HEK293T (cell line): ENCODE results near the gene SLC9A9.

Experiments
- CTCF ChIA-PET: fragments of 350-600 bp; formaldehyde crosslinking; extraction: SDS; loops from one replicate; lab custom pipeline; 2021; ENCODE audit warnings: antibody characterized with exemption, inconsistent platforms; lab: Yijun Ruan, JAX
- POLR2A ChIA-PET: fragments of 350-600 bp; formaldehyde crosslinking; extraction: SDS; loops from one replicate; lab custom pipeline; 2020; ENCODE audit warnings: antibody characterized with exemption, inconsistent platforms; lab: Yijun Ruan, JAX
- DNase-seq: peaks from one replicate; pipeline ENCODE4 v3.0.0; 2012; ENCODE audit warnings: mixed read lengths; ENCODE audit errors: extremely low spot score
- ARNT ChIP-seq: fragments of 450-650 bp; IDR thresholded peaks from 2 replicates; pipeline ENCODE4 v1.6.1; 2017; ENCODE audit warnings: mild to moderate bottlenecking
- BHLHE40 ChIP-seq: fragments of 450-650 bp; IDR thresholded peaks from 2 replicates; pipeline ENCODE4 v1.6.1; 2016; ENCODE audit warnings: mild to moderate bottlenecking, moderate library complexity, borderline replicate concordance
- CTBP1 ChIP-seq: fragments of 450-650 bp; IDR thresholded peaks from 2 replicates; pipeline ENCODE4 v1.6.1; 2016; ENCODE audit warnings: borderline replicate concordance
- ELF4 ChIP-seq: fragments of 450-650 bp; IDR thresholded peaks from 2 replicates; pipeline ENCODE4 v1.6.1; 2017; ENCODE audit warnings: antibody characterized with exemption
- FOXA1 ChIP-seq: fragments of 450-650 bp; IDR thresholded peaks from 2 replicates; pipeline ENCODE4 v1.6.1; 2016; ENCODE audit warnings: mild to moderate bottlenecking
- FOXK2 ChIP-seq: fragments of 450-650 bp; IDR thresholded peaks from 2 replicates; pipeline ENCODE4 v1.6.1; 2016; ENCODE audit warnings: mild to moderate bottlenecking
- FOXM1 ChIP-seq: fragments of 450-650 bp; IDR thresholded peaks from 2 replicates; pipeline ENCODE4 v1.6.1; 2017; ENCODE audit warnings: mild to moderate bottlenecking, borderline replicate concordance
- HDGF ChIP-seq: fragments of 450-650 bp; IDR thresholded peaks from 2 replicates; pipeline ENCODE4 v1.6.1; 2017; ENCODE audit warnings: antibody characterized with exemption, borderline replicate concordance
- L3MBTL2 ChIP-seq: fragments of 450-650 bp; conservative IDR thresholded peaks from 2 replicates; pipeline ENCODE4 v1.6.1; 2016; ENCODE audit warnings: mild to moderate bottlenecking
- LEF1 ChIP-seq: fragments of 450-650 bp; IDR thresholded peaks from 2 replicates; pipeline ENCODE4 v1.6.1; 2017; ENCODE audit warnings: mild to moderate bottlenecking, borderline replicate concordance
- NFRKB ChIP-seq: fragments of 450-650 bp; IDR thresholded peaks from 2 replicates; pipeline ENCODE4 v1.6.1; 2016; ENCODE audit warnings: mild to moderate bottlenecking, moderate library complexity
- SP1 ChIP-seq: fragments of 450-650 bp; IDR thresholded peaks from 2 replicates; pipeline ENCODE4 v1.6.1; 2017
- SUZ12 ChIP-seq: fragments of 450-650 bp; IDR thresholded peaks from 2 replicates; pipeline ENCODE4 v1.6.1; 2016; ENCODE audit warnings: mild to moderate bottlenecking
- TARDBP ChIP-seq: fragments of 450-650 bp; IDR thresholded peaks from 2 replicates; pipeline ENCODE4 v1.6.1; 2016
- ZNF384 ChIP-seq: fragments of 450-650 bp; IDR thresholded peaks from 2 replicates; pipeline ENCODE4 v1.6.1; 2016
- TF ChIP-seq, protein P1 (sequence below): fragments of 450-650 bp; IDR thresholded peaks from 2 replicates; pipeline ENCODE4 v1.6.1; 2016

Gene SLC9A9

DNA sequence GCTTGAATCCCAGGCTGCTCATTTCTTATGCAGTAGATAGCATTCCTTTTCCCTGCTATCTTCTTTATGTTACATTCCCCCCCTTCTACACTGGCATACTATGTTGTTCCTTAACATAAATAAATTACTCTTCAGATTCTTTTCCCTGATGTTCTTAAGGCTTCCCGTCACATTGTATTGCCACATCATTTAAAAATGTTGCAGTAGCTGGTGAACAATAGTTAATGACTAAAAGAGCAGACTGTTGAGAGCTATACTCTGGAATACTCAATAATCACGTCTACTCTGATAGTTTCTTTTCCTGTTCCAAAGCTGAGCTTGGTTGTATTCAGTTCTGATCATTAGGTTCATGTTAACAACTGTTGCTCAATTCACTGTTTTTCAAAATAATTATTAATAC, 508.8 kb downstream of the SLC9A9 start:
- CTCF ChIA-PET: no interaction called here
- POLR2A ChIA-PET: no interaction called here
- DNase-seq: no peak
- TF ChIP-seq CTBP1: no peak
- no peak for TF ChIP-seq FOXM1
- no peak for TF ChIP-seq LEF1
- TF ChIP-seq ELF4: no peak
- no peak for TF ChIP-seq SP1
- TF ChIP-seq NFRKB: no peak
- TF ChIP-seq L3MBTL2: no peak
- no peak for TF ChIP-seq ZNF384
- TF ChIP-seq, protein P1, sequence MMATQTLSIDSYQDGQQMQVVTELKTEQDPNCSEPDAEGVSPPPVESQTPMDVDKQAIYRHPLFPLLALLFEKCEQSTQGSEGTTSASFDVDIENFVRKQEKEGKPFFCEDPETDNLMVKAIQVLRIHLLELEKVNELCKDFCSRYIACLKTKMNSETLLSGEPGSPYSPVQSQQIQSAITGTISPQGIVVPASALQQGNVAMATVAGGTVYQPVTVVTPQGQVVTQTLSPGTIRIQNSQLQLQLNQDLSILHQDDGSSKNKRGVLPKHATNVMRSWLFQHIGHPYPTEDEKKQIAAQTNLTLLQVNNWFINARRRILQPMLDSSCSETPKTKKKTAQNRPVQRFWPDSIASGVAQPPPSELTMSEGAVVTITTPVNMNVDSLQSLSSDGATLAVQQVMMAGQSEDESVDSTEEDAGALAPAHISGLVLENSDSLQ: no peak
- no peak for TF ChIP-seq HDGF
- no peak for TF ChIP-seq SUZ12
- TF ChIP-seq ARNT: no peak
- TF ChIP-seq FOXK2: no peak

DNA sequence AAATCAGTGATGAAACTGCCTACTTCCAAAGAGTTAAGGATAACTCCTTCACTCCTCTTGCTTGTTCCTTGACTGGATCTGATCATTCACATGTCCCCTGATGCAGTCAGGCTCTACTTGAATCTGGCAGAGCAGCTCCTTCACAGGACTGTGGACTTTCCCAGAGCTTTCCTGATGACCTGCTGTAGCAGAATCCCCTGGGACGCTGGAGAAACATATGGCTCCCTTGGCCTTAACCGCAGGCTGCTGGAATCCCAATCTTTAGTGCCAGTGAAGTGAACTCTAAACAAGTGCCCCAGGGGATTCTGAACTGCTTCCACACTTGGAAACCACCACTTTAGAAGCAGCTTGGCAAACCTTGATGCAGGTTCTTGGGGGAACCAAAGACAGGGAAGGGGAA, 510.9 kb downstream of the SLC9A9 start:
- ChIA-PET POLR2A (no interaction called here), CTCF (no interaction called here)
- DNase-seq: no peak
- TF ChIP-seq FOXM1 (no peak), SUZ12 (no peak), SP1 (no peak), L3MBTL2 (no peak), BHLHE40 (no peak), ARNT (no peak), ELF4 (no peak), FOXK2 (no peak), LEF1 (no peak), ZNF384 (no peak), FOXA1 (no peak), HDGF (no peak), TARDBP (no peak), NFRKB (no peak), CTBP1 (no peak)
- TF ChIP-seq, protein P1: no peak

DNA sequence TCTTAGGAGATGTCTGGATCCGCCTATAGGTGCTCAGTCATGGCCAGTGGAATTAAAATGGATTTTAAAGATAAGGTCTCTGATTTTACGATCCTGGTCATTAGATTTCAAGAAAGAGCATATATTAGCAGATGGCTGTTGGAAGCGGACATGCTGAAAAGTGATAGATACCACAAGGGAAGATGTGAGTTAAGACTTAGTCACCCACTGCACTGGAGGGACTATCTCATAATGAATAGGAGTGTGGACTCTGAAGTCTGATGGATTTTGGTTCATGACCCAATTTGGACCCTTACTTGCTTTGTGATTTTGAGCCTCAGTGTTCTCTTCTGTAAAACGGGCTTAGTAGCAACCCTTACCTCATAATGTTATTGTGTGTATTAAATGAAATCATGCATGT, 514.0 kb downstream of the SLC9A9 start:
- ChIA-PET CTCF (no interaction called here), POLR2A (no interaction called here)
- DNase-seq: no peak
- TF ChIP-seq LEF1 (no peak), NFRKB (no peak), FOXM1 (no peak), HDGF (no peak), BHLHE40 (no peak), ELF4 (no peak), ARNT (no peak), FOXK2 (no peak), FOXA1 (no peak), SP1 (no peak), SUZ12 (no peak), ZNF384 (no peak), L3MBTL2 (no peak), TARDBP (no peak), CTBP1 (no peak)
- TF ChIP-seq, protein P1: no peak

DNA sequence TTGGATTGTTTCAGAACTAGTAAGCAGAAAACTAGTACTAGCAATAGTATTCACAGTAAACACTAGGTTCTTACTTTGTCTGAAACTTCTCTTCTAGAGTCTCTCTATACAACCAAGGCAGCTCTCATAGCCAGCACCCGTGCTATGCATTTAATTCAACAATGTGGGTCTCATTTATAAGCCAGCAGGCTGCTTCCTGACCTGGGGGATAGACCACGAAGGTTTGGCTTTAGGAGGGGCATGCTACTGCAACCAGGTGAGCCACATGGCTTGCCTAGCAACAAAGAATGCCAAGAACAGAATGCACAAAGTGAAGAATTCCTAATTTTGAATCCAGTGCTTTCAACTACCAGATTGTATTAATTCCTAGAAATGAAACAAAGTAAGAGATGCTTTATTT, 514.9 kb downstream of the SLC9A9 start:
- TF ChIP-seq CTBP1: no peak
- TF ChIP-seq, protein P1: no peak
- no peak for TF ChIP-seq FOXK2
- TF ChIP-seq SP1: no peak
- POLR2A ChIA-PET: no interaction called here
- no peak for DNase-seq
- CTCF ChIA-PET: no interaction called here

DNA sequence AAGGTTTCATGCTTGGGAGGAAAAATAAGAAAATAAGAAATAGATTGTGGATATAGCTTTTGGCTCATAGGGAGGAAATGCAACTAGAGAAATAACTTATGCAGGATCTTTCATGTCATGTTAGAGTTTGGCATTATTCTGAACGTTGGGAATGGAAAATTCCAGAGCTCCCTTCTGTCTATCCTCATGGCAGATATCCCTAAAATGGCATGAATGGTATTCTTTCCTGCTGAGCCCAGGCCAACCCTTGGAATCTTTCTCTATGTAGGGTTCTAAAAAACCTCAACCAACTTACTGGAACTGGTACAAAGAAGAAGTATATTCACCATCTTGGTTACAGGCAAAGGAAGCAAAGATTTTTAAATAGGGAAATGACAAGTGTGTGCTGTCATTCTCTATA, 516.2 kb downstream of the SLC9A9 start:
- ChIA-PET POLR2A (no interaction called here), CTCF (no interaction called here)
- DNase-seq: no peak
- TF ChIP-seq LEF1 (no peak), FOXM1 (no peak), SUZ12 (no peak)

DNA sequence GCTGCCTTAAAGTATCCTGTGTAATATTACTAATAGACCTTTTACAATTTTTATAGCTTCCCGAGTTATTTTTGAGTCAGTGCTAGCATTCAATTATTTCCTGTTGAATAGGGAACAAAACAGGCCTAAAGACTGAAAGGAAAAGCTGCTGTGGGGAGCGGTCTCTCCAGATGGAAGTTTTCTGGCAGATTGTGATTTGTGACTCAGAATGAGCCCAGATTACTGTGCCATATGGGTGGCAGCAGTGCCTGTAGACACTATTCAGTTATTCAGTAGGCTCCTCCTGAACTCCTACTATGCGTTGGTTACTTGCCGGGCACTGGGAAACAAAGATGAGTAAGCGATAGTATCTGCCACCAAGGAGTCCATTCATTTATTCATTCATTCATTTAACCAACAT, 516.9 kb downstream of the SLC9A9 start:
- ChIA-PET POLR2A (no interaction called here), CTCF (no interaction called here)
- TF ChIP-seq ELF4 (no peak), FOXA1 (no peak), HDGF (no peak), ZNF384 (no peak), SP1 (no peak), SUZ12 (no peak), TARDBP (no peak), CTBP1 (no peak), NFRKB (no peak)
- TF ChIP-seq, protein P1: no peak
- DNase-seq: no peak
